ENCODE results near the gene CLTCL1. TPM values are rescaled to one million over a fixed set of nuclear protein-coding genes. Genes with fewer than 3 reads are reported as not detected.

The CLTCL1 gene
- total RNA-seq, 1 donor from 2014 or later = 26.0 TPM

GRCh38 chr22:19176732-19177131, 114.8 kb downstream of the CLTCL1 start:
- Histone ChIP-seq H3K27me3 (no peaks in the 10 kb centered on the region), H3K27ac (peak overlapping the region; percentile 92 to 93), H3K4me1 (peaks cover 6 to 46% of the 10 kb centered on the region in 2 donors), H3K9me3 (no peaks in the 10 kb centered on the region), H3K36me3 (peaks cover 0 to 4% of the 10 kb centered on the region in 2 donors), H3K4me3 (peak overlapping the region in 1 of 2 donors; percentile 96)
- DNase-seq (ENCODE audit: low spot score in 2 of 2) = no peak
- no peak for TF ChIP-seq CTCF (IDR thresholded peaks at IDR 0.05)
- intact Hi-C loops (cut with DNase I) = loop anchor here (5.0 kb wide), 1 partner anchor 541 kb away; no protein-coding TSS in a partner anchor

- intact Hi-C loops (cut with DNase I) = loop anchor here (5.0 kb wide), 1 partner anchor 541 kb away; no protein-coding TSS in a partner anchor
- no peak overlapping the region for H3K4me3 ChIP-seq
- peaks cover 6 to 46% of the 10 kb centered on the region in 2 donors for H3K4me1 ChIP-seq
Observed at GRCh38 chr22:19176175-19176643, 115.3 kb downstream of the CLTCL1 start.

DNA sequence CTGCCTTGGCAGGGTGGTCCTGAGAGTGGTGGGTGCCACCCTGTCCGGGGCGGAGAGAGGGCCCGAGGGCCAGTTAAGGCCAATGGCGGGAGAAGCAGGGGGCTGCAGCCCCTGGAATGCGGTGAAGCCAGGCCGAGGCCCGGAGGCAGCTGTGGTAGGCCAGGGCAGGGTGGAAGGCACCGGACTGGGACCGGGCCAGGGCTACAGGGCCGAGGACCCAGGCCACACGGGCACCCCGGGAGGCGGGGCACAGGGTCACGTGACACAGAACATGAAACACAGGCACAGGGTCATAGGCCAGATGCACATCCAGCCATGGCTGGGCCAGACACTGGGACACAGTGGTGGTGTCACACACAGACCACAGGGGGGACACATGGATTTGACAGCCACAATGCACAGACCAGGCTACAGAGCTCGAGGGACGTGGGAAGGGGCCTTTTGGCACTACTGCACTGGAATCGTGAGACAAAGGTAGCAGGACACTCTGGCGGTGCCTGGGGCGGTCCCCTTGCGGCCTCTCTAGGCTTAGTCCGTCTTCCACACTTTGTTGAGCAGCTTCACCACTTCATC, 115.8 kb downstream of the CLTCL1 start:
- no peak for TF ChIP-seq CTCF (IDR thresholded peaks at IDR 0.05)
- Histone ChIP-seq H3K27ac (peak overlapping the region in 1 of 2 donors; percentile 62), H3K27me3 (no peaks in the 10 kb centered on the region), H3K4me1 (peaks cover 10 to 49% of the 10 kb centered on the region in 2 donors), H3K4me3 (no peak overlapping the region), H3K9me3 (no peaks in the 10 kb centered on the region), H3K36me3 (peaks cover 0 to 4% of the 10 kb centered on the region in 2 donors)
- no peak for DNase-seq (ENCODE audit: low spot score in 2 of 2)
- intact Hi-C loops (cut with DNase I) = loop anchor here (5.0 kb wide), 1 partner anchor 542 kb away; no protein-coding TSS in a partner anchor

More at GRCh38 chr22:19176175-19176643, 115.3 kb downstream of the CLTCL1 start:
- Histone ChIP-seq H3K9me3 (no peaks in the 10 kb centered on the region), H3K27me3 (no peaks in the 10 kb centered on the region), H3K27ac (no peak overlapping the region), H3K36me3 (peaks cover 0 to 4% of the 10 kb centered on the region in 2 donors)
- DNase-seq (ENCODE audit: low spot score in 2 of 2) = no peak
- TF ChIP-seq CTCF (IDR thresholded peaks at IDR 0.05) = no peak

DNA sequence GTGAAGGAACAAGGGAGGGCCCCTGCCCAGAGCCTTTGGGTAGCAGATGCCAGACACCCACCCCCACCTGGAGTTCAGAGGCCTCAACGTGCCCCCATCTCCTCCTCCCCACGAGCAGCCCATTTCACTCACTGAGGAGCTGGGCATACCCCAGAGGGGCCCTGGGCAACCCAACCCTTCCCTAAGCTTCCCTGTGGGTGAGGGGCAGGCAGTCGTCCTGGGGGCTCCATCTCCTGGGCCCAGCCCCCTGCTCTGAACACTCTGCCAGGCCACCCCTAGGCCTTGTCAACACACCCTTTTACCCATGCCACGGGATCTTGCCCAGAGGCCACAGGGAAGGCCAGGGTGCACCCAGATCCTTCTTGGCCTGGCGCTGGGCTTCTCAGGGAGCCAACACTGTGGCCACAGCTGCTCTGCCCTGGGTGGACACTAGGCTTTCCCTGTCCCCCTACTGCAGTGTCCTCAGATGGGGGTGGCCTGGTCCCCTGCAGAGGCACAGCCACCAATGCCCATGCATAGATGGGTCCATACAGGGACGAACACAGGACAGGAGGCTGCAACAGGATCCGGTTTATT, 116.4 kb downstream of the CLTCL1 start:
- H3K27me3 ChIP-seq = no peaks in the 10 kb centered on the region
- no peaks in the 10 kb centered on the region for H3K9me3 ChIP-seq
- H3K4me1 ChIP-seq = peaks cover 15 to 53% of the 10 kb centered on the region in 2 donors
- peak overlapping the region; percentile 28 to 62 for H3K27ac ChIP-seq
- DNase-seq (ENCODE audit: low spot score in 2 of 2) = no peak
- peaks cover 0 to 4% of the 10 kb centered on the region in 2 donors for H3K36me3 ChIP-seq
- intact Hi-C loops (cut with DNase I) = loop anchor here (5.0 kb wide), 1 partner anchor 542 kb away; no protein-coding TSS in a partner anchor
- no peak overlapping the region for H3K4me3 ChIP-seq
- TF ChIP-seq CTCF (IDR thresholded peaks at IDR 0.05) = no peak

GRCh38 chr22:19174106-19175025, 117.2 kb downstream of the CLTCL1 start:
- Histone ChIP-seq H3K27me3 (no peaks in the 10 kb centered on the region), H3K36me3 (peaks cover 0 to 4% of the 10 kb centered on the region in 2 donors), H3K4me3 (no peak overlapping the region), H3K9me3 (no peaks in the 10 kb centered on the region), H3K4me1 (peaks cover 15 to 60% of the 10 kb centered on the region in 2 donors), H3K27ac (peak overlapping the region; percentile 28 to 62)
- DNase-seq (ENCODE audit: low spot score in 2 of 2) = peak in 1 of 2 donors; percentile 83
- no peak for TF ChIP-seq CTCF (IDR thresholded peaks at IDR 0.05)
- intact Hi-C loops (cut with DNase I) = loop anchor here (5.0 kb wide), 1 partner anchor 543 kb away; no protein-coding TSS in a partner anchor

Data from ascending aorta (tissue), 2 donors.